GM19099 (cell line): ENCODE measurements around the gene KIF6.

Experiments used
- POLR2A ChIP-seq: IDR thresholded peaks from 3 replicates; pipeline ENCODE4 v1.6.1; 2011; ENCODE audit warnings: low read depth; ENCODE audit not compliant: insufficient read length; ENCODE audit errors: extremely low read depth

KIF6 gene

DNA sequence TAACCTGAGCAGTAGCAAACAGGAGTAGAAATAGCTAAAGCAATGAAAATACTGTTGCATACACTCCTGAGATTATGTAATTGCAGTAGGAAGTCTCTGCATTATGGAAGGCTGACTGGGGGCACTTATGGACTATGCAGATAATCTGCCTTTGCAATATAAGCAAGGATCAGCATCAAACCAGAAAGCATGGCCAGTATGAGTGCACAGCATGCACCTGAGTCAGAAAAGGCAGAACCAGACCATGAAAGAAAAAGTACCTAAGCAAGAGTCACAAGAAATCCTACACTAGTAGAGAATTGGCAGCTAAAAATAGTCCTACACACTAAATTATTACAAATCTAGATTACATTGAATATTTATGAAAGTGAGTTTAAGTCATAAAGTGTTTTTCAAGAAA lies 164.3 kb downstream of the KIF6 start:
- no peak for TF ChIP-seq POLR2A

- TF ChIP-seq POLR2A, result no peak
Observed at GRCh38 chr6:39558591-39559190, 166.5 kb downstream of the KIF6 start.

GRCh38 chr6:39558079-39558478 lies 167.1 kb downstream of the KIF6 start:
- no peak for TF ChIP-seq POLR2A

GRCh38 chr6:39555136-39555535 lies 170.1 kb downstream of the KIF6 start:
- TF ChIP-seq POLR2A, result no peak

DNA sequence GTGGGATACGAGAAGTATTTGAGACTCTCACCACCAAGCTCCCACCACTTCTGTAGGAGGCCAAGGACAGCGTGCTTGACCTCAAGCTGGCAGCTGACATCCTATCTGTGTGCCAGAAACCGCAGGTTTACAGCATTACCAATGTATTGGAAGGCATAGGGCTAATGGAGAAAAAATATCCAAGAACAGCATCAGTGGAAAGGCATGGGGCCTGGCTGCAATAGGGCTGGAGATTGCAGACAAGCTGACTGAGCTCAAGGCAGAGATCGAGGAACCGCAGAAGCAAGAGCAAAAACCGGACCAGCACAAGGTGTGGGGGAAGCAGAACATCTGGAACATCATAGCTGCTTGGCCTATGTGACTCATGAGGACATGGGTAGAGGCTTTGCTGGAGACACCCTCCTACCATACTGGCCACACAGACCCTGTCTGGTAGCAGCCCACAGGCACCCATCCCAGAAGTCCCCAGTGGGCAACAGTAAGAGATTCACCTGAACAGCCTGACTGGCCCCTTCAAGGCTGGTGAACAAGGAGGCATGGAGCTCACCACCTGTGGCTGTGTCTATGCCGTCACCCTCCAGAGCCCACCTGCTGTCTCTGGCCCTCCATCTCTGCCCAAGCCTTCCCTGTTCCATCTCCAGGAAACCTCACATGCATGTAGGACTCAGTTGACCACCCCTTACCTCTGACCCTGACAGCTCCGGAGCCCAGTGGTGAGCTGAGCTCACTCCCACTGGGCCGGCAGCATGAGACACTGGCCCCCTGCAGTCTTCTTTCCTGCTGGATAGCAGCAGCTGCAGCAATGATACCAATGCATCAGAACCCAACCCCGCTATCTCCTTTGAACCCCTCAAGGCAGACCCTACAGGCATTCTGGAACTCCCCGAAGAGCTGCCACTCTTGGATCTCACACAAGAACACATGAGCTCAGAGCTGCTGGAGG lies 171.1 kb downstream of the KIF6 start:
- TF ChIP-seq POLR2A, result no peak

GRCh38 chr6:39553029-39553428 lies 172.2 kb downstream of the KIF6 start:
- TF ChIP-seq POLR2A, result no peak

DNA sequence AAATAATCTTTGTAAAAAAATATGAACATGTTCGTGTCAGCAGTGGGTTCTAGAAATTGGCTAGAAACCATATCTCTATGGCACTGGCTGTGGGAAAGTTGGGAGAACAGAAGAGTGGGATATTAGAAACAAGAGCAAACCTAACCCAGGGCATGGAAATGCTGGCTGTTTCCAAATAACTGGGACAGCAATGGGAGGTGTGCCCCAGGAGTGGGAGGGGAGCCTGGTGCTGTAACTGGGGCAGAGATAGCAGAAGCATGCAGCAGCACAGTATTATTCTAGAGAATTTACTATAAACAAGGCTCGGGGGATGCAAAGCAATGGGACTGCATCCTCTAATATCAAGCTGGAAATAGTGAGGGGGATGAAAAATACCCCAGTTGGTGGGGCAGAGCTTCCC lies 175.0 kb downstream of the KIF6 start:
- no peak for TF ChIP-seq POLR2A

DNA sequence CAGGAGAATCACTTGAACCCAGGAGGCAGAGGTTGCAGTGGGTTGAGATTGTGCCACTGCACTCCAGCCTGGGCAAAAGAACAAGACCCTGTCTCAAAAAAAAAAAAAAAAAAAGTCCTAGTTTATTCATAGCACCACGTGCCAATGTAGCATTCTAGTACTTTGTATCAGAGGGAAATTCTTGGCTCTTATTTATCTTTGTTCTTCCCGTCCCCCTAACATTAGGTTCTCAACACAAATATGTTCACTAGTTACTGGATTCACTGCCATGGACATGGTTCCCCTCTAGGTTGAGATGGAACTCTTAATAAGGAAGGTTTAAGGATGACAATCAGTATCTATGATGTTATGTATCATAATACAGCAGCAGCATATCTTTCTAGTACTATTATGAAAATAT lies 178.5 kb downstream of the KIF6 start:
- no peak for TF ChIP-seq POLR2A

GRCh38 chr6:39543950-39544349 lies 181.3 kb downstream of the KIF6 start:
- TF ChIP-seq POLR2A, result no peak

DNA sequence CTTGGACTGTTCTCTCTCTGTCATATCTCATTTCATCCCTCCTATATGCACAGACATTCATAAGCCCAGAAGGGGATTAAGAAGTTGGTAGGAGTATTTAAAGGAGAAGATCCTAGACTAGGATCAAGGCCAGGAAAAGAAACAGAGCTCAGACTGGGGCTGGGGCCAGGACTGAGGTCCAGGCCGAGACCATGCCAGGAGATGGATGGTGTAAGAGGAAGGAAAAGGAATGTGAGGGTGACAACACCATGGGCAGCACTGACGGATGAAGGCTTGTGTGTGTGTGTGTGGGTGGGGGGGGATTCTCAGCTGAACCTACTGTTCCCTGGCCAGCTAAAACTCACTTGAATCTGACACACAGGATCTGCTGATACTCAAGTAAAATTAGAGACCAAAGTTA lies 182.1 kb downstream of the KIF6 start:
- TF ChIP-seq POLR2A, result no peak

DNA sequence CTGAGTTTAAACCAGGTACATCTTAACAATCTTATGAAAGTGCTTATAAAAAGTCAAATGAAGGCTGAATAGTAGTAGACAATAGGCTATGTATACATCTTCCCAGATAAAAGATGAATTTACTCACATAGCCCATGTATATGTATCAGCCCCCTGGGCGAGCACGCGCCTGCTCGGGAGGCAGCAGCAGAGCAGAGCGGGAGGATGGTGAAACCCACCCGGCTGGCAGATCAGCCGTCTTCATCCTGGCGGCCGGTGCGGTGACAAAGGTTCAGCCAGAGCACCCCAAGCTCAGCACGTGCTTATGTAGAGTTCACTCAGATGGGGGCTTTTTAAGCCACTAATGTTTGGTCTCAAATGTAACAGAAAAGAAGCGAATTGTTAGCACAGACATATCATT lies 184.8 kb downstream of the KIF6 start:
- no peak for TF ChIP-seq POLR2A

- TF ChIP-seq POLR2A, result peak; percentile 17
Observed at GRCh38 chr6:39530201-39530759, 194.9 kb downstream of the KIF6 start.

GRCh38 chr6:39527792-39528564 lies 197.2 kb downstream of the KIF6 start:
- no peak for TF ChIP-seq POLR2A

GRCh38 chr6:39524007-39524406 lies 201.2 kb downstream of the KIF6 start:
- TF ChIP-seq POLR2A, result no peak

DNA sequence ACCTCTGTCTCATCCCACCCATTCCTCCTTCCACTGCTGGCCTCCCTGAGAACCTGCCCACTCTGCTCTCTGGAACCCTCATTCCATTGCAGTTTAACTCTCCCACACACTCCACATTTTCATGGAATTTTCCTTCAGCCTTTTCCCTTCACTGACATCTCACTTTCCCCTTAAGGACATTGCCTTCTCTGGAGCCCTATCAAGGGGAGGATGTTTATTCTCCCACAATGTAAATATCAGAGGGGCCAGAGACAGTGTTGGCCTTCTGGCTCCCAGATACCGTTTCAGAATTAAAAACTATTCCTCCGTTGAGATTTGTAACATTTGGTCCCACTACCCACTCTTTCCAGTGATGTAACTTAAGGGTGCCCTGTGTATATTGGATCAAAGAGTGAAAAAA lies 203.2 kb downstream of the KIF6 start:
- TF ChIP-seq POLR2A, result no peak
